ENCODE data around the gene ELMO2. TPM values are rescaled to one million over a fixed set of nuclear protein-coding genes. Genes with fewer than 3 reads are reported as not detected.

The ELMO2 gene
- total RNA-seq, 1 donor from 2014 or later, result 62.4 TPM

DNA sequence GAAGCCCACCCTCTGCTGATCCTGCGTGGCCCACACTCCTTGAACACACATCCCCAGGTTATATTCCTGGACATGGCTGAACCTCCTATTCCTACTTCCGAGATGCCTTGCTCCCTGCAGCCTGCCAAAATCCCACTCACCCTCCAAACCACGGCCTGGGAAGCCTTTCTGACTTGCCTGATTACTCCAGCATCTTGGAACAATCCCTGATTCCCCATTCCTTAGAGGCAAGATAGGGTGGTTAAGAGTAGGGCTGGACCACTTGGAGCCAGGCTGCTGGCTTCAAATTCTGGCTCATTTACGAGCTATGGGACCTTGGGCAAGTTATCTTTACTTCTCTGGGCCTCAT lies 52.2 kb downstream of the ELMO2 start:
- H3K4me1 Mint-ChIP-seq, result peaks cover 24% of the 10 kb centered on the region
- no peak overlapping the region for H3K4me3 Mint-ChIP-seq
- H3K9me3 Mint-ChIP-seq, result no peaks in the 10 kb centered on the region
- H3K27ac Mint-ChIP-seq (ENCODE audit: unreplicated experiment), result no peak overlapping the region
- H3K27me3 Mint-ChIP-seq (ENCODE audit: low read depth), result no peaks in the 10 kb centered on the region
- TF ChIP-seq, protein P1, sequence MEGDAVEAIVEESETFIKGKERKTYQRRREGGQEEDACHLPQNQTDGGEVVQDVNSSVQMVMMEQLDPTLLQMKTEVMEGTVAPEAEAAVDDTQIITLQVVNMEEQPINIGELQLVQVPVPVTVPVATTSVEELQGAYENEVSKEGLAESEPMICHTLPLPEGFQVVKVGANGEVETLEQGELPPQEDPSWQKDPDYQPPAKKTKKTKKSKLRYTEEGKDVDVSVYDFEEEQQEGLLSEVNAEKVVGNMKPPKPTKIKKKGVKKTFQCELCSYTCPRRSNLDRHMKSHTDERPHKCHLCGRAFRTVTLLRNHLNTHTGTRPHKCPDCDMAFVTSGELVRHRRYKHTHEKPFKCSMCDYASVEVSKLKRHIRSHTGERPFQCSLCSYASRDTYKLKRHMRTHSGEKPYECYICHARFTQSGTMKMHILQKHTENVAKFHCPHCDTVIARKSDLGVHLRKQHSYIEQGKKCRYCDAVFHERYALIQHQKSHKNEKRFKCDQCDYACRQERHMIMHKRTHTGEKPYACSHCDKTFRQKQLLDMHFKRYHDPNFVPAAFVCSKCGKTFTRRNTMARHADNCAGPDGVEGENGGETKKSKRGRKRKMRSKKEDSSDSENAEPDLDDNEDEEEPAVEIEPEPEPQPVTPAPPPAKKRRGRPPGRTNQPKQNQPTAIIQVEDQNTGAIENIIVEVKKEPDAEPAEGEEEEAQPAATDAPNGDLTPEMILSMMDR (conservative IDR thresholded peaks at IDR 0.05), result no peak
- no peak for DNase-seq (ENCODE audit: low read depth, low spot score)
- no peaks in the 10 kb centered on the region for H3K36me3 Mint-ChIP-seq (ENCODE audit: low read depth)

DNA sequence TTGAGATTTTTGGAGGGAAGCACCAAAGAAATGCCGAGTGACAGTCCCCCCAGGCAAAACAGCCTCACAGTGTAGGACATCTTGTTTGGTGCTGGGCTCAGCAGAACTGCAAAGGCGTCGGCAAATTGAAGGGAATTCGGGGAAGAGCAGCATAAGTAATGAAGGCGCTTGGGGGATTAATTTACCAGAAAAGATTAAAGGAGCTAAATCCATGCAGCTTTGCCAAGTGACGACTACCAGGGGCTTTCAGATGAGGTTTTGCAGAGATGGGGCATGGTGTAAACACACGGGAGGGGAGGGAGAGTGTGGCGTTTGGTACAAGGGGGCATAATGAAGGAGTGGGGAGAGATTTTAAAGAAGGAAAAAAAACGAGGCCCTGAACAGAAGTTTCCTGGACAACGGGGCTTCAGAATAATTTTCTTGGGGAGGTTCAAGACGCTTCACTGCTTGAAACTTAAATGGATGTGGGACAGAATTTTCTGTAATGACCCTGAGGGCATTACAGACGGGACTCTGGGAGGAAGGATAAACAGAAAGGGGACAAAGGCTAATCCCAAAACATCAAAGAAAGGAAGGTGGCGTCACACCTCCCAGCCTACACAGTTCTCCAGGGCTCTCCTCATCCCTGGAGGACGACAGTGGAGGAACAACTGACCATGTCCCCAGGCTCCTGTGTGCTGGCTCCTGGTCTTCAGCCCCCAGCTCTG lies 52.8 kb downstream of the ELMO2 start:
- Mint-ChIP-seq H3K27me3 (ENCODE audit: low read depth) (no peaks in the 10 kb centered on the region), H3K27ac (ENCODE audit: unreplicated experiment) (no peak overlapping the region), H3K4me1 (peaks cover 27% of the 10 kb centered on the region), H3K4me3 (no peak overlapping the region), H3K36me3 (ENCODE audit: low read depth) (no peaks in the 10 kb centered on the region), H3K9me3 (no peaks in the 10 kb centered on the region)
- TF ChIP-seq, protein P1 (conservative IDR thresholded peaks at IDR 0.05), result no peak
- DNase-seq (ENCODE audit: low read depth, low spot score), result no peak

DNA sequence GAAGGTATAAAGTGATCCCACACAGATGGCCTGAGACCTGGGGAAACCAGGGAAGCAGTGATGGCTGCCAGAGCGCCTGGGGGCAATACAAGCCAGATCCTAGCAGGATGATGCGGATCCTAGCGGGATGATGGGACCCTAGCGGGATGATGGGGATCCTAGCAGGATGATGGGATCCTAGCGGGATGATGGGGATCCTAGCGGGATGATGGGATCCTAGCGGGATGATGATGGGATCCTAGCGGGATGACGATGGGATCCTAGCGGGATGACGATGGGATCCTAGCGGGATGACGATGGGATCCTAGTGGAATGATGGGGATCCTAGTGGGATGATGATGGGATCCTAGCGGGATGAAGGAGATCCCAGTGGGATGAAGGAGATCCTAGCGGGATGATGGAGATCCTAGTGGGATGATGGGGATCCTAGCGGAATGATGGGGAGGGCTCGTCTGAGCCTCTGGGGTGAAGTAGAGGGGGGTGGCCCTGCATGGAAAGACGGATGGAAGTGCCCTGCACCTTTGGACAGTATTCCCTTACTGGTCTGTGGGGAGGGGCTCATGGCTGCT lies 54.0 kb downstream of the ELMO2 start:
- Mint-ChIP-seq H3K27me3 (ENCODE audit: low read depth) (no peaks in the 10 kb centered on the region), H3K4me1 (peaks cover 33% of the 10 kb centered on the region), H3K36me3 (ENCODE audit: low read depth) (no peaks in the 10 kb centered on the region), H3K9me3 (no peaks in the 10 kb centered on the region), H3K27ac (ENCODE audit: unreplicated experiment) (peak overlapping the region; percentile 67), H3K4me3 (no peak overlapping the region)
- no peak for DNase-seq (ENCODE audit: low read depth, low spot score)
- TF ChIP-seq, protein P1 (conservative IDR thresholded peaks at IDR 0.05), result no peak

DNA sequence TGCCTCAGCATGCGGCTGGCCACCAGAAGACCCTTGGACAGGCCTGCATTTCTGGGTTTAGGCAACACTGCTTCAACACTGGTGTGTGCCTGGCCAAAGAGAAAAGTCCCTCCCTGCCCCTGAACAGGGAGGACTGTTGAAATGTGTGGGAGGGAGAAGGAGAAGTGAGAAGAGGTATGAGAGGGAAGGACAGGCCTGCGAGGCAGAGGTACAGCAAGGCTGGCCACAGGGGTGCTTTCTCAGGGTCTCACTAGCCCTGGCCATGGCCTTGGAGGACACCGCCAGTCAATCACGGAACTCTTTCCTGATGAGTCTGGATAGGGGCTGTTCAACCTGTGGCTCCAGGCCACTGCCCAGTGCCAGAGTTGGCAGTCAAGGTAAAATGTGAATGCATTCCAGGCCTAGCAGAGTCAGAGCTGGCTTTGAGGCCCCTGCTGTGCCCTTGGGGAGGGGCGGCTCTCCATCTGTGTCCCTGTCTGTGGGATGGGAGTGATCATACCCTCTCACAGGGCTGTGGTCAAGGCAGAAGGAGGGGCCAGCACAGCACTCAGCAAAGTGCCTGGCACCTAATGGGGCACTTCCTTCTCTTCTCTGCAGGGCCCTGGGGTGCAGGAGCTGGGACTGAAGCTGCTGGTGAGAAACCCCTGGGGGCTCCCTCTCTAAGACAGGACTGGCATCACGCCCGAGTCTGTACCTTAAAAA lies 54.9 kb downstream of the ELMO2 start:
- no peaks in the 10 kb centered on the region for H3K9me3 Mint-ChIP-seq
- H3K4me1 Mint-ChIP-seq, result peaks cover 33% of the 10 kb centered on the region
- no peaks in the 10 kb centered on the region for H3K27me3 Mint-ChIP-seq (ENCODE audit: low read depth)
- TF ChIP-seq, protein P1 (conservative IDR thresholded peaks at IDR 0.05), result no peak
- no peaks in the 10 kb centered on the region for H3K36me3 Mint-ChIP-seq (ENCODE audit: low read depth)
- H3K4me3 Mint-ChIP-seq, result peak overlapping the region; percentile 74
- H3K27ac Mint-ChIP-seq (ENCODE audit: unreplicated experiment), result peak overlapping the region; percentile 99
- no peak for DNase-seq (ENCODE audit: low read depth, low spot score)

DNA sequence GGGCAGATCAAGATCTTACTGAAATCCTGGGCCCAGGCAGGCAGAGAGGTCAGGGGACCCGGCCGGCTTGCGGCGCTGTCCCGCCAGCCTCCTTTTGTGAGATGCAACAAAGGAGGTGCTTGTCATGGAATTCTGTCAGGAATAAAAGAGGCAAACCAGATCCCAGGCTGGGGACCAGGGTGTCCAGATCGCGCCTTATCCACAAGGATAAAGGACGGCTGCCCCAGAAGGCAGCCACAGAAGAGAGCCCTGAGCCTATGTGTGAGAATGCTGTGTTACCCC lies 55.5 kb downstream of the ELMO2 start:
- Mint-ChIP-seq H3K27me3 (ENCODE audit: low read depth) (no peaks in the 10 kb centered on the region), H3K27ac (ENCODE audit: unreplicated experiment) (peak overlapping the region; percentile 99), H3K4me3 (peak overlapping the region; percentile 74), H3K36me3 (ENCODE audit: low read depth) (no peaks in the 10 kb centered on the region), H3K4me1 (peaks cover 33% of the 10 kb centered on the region), H3K9me3 (no peaks in the 10 kb centered on the region)
- TF ChIP-seq, protein P1 (conservative IDR thresholded peaks at IDR 0.05), result no peak
- DNase-seq (ENCODE audit: low read depth, low spot score), result no peak

All from neural crest cell (in vitro differentiated cells).